BE2C (cell line): Measurements from ENCODE around the gene HSPH1. TPM values are rescaled to one million over a fixed set of nuclear protein-coding genes. Genes with fewer than 3 reads are reported as not detected.

Experiments used
- DNase-seq: peaks from one replicate; pipeline ENCODE4 v3.0.0-alpha.2; 2020
- H3K27me3 ChIP-seq: fragments of 250-450 bp; sonication (Bioruptor Pico); 2 replicates; pipeline ENCODE4 v1.5.1; 2020; ENCODE audit warnings: mild to moderate bottlenecking
- H3K36me3 ChIP-seq: fragments of 250-450 bp; sonication (Bioruptor Pico); 2 replicates; pipeline ENCODE4 v1.5.1; 2020; ENCODE audit warnings: mild to moderate bottlenecking
- H3K4me1 ChIP-seq: fragments of 250-450 bp; sonication (Bioruptor Pico); 2 replicates; pipeline ENCODE4 v1.5.1; 2020
- H3K4me3 ChIP-seq: 2 replicates; pipeline ENCODE4 v1.5.1; 2011; ENCODE audit warnings: low read depth, low read length
- H3K9me3 ChIP-seq: fragments of 250-450 bp; sonication (Bioruptor Pico); 2 replicates; pipeline ENCODE4 v1.5.1; 2020
- polyA plus RNA-seq: library from polyadenylated mRNA; unstranded; fragments of >200 nt; gene quantifications from one replicate; pipeline ENCODE4 v1.2.1, GENCODE V29; 2012; ENCODE audit warnings: low read depth, missing spikeins; ENCODE audit not compliant: insufficient read length, insufficient read depth
- TF ChIP-seq, protein P1 (sequence below): IDR thresholded peaks from 2 replicates; pipeline ENCODE4 v1.5.1; 2012; ENCODE audit warnings: mild to moderate bottlenecking, low read depth, low read length

Gene HSPH1
- polyA plus RNA-seq: 108 TPM

DNA sequence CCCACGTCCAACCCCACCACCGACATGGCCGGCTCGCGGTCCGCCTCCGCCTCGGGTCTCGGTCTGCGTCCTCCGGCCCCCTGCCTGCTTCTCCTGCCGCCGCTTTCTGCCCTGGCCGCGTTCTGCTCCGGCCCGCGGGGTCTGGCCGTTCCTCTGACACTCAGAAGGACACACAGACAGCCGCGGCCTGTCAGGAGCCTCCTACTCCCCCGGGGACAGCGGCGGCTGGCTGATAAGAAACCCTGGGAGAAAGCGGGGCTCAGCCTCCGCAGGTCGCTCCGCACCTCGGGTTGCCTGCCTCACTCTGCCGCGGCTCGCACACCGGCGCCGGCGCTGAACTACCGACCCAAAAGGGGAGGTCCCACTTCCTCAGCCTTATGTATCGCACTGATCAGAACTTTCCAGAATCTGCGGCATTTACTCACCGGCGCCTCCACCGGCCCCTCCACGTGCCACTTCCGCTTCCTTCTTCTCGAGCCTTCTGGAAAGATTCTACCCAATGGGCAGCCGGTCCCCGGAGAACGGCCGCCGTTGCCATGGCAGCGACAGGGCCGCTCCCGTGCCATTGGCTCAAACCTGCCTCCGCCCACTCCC is at the start of gene HSPH1:
Gene HSPH1, minus strand, starts transcription at position 348 of the 594 bp plus-strand sequence. Its CDS starts 322 bp downstream, at position 26.
- peaks cover 13% of the 10 kb centered on the region for H3K36me3 ChIP-seq
- no peaks in the 10 kb centered on the region for H3K9me3 ChIP-seq
- TF ChIP-seq, protein P1, sequence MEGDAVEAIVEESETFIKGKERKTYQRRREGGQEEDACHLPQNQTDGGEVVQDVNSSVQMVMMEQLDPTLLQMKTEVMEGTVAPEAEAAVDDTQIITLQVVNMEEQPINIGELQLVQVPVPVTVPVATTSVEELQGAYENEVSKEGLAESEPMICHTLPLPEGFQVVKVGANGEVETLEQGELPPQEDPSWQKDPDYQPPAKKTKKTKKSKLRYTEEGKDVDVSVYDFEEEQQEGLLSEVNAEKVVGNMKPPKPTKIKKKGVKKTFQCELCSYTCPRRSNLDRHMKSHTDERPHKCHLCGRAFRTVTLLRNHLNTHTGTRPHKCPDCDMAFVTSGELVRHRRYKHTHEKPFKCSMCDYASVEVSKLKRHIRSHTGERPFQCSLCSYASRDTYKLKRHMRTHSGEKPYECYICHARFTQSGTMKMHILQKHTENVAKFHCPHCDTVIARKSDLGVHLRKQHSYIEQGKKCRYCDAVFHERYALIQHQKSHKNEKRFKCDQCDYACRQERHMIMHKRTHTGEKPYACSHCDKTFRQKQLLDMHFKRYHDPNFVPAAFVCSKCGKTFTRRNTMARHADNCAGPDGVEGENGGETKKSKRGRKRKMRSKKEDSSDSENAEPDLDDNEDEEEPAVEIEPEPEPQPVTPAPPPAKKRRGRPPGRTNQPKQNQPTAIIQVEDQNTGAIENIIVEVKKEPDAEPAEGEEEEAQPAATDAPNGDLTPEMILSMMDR: peak; percentile 10; the same call in 1 of the 2 replicates
- DNase-seq: peak; percentile 99
- no peaks in the 10 kb centered on the region; the same call in 1 of the 2 replicates for H3K4me1 ChIP-seq
- no peaks in the 10 kb centered on the region for H3K27me3 ChIP-seq
- peak within 1 kb of the TSS; percentile 95 for H3K4me3 ChIP-seq

DNA sequence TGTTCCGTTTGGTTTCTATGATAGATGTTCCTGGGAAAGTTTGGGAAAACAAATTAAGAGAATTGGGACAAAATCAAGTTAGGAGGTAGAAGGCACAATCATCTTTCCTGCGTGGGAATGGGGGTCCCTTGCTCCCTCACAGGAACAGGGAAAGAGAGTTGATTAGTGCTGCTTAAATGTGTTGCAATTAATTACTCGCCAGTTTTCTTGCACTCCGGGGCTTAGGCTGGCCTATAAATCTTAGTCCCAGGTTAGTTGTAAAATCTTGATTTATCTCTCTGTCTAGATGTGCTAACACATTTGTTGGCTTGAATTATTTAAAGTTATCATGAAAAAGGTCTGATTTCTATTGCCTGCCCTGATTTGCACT is 48.1 kb upstream of the HSPH1 start:
- no peak for DNase-seq
- Histone ChIP-seq H3K4me1 (peaks cover 19% of the 10 kb centered on the region), H3K9me3 (no peaks in the 10 kb centered on the region), H3K27me3 (no peaks in the 10 kb centered on the region), H3K4me3 (peak overlapping the region; percentile 45), H3K36me3 (no peaks in the 10 kb centered on the region)
- TF ChIP-seq, protein P1: no peak

DNA sequence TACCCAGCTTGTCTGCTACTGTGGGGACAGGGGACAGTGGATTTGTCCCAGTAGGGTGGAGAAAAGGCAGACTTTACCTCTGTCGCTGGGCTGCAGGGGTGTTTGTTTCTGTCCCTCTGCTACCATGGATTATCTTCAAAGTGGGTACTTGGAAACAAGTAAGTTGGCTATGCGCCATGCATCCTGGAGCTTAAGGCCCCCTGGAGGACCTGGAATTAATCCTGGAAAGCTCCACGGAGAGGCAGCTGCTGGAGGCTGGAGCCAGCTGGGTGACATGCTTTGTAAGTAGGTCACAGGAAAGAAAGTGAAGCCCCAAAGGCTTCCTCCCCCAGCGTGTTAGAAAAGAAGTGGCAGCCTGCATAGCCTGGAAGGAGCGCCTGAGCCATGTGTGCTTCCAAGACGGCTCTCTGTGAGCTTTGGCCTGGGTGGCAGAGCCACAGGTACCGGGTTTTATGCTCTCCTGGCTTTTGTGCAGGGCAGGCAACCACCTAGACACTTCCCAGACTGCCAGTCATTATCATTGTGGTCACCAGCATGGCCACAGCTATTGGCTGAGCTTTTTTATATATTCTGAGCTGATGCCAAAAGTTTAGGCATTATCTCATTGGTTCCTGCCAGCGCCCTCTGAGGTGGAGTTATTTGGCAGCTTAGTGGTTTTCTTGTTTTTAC is 47.6 kb upstream of the HSPH1 start:
- DNase-seq: peak; percentile 88
- H3K4me1 ChIP-seq: peaks cover 20% of the 10 kb centered on the region
- peak overlapping the region; percentile 45 for H3K4me3 ChIP-seq
- H3K9me3 ChIP-seq: no peaks in the 10 kb centered on the region
- TF ChIP-seq, protein P1: peak; percentile 28
- H3K36me3 ChIP-seq: no peaks in the 10 kb centered on the region
- no peaks in the 10 kb centered on the region for H3K27me3 ChIP-seq

DNA sequence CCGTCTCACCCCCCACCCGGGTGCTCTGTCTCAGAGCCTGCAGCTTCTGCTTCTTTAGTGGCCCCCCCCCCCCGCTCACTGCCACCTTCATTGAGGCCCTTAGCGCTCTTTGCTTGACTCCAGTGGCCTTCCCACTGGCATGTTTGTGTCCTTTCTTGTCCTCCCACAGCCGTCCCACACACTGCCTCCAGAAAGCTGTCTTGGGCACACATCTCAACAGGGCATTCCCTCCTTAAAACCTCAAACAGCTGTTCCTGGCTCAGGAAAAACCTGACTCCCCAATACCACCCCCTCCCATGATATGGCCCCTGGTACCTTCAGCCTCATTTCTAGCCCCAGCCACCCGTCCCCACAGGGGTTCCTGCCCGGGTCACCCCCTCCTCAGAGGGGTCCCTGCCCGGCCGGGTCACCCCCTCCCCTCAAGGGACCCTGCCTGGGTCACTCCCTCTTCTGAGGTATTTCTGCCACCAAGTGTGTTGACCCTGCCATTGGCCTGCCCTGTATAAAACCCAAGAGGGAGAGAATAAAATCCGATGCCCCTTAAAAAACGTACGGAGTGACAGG is 46.9 kb upstream of the HSPH1 start:
- Histone ChIP-seq H3K9me3 (no peaks in the 10 kb centered on the region), H3K27me3 (no peaks in the 10 kb centered on the region), H3K36me3 (no peaks in the 10 kb centered on the region), H3K4me1 (peaks cover 22% of the 10 kb centered on the region), H3K4me3 (peak overlapping the region; percentile 45)
- no peak for DNase-seq
- TF ChIP-seq, protein P1: no peak

DNA sequence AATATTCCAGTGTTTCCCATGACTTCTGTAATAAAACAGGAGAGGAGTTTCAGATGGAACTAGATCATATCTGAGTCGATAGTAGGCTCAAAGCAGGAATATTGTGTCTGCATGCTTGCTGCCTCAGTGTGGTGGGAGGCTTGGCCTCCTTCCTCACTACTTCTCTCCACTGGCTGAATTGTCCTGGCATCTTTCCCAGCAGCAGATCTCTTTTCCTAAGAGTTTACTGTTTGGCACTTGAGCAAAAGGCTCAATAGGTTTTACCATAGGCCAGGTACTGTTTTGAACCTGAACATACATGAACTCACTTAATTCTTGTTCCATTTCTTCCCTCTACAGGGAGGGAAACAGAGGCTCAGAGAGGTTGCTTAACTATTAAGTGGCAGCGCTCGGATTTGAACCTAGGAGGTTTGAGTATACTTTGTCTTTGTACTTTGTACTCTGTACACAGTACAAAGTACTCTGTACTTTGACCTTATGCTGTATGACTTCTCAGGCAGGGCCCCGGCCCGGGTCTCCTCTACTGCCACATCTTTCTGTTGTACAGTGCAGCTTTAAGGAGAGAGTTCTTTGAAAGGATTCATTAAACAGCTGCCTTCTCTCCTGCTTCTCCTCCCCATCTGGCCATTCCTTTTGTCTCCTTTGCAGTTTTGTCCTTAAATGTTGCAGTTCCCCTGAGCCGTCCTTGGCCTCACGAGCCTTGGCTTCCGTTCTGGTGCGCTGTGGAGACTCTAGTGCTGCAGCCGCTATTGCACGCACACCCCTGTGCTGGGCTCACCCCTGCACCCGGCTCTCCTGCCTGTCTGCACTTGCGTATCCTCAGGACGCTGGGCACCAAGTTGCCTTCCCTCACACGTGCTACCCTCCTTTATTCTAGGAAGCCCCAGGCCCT is 46.2 kb upstream of the HSPH1 start:
- Histone ChIP-seq H3K4me3 (no peak overlapping the region), H3K27me3 (no peaks in the 10 kb centered on the region), H3K4me1 (peaks cover 22% of the 10 kb centered on the region), H3K36me3 (no peaks in the 10 kb centered on the region), H3K9me3 (no peaks in the 10 kb centered on the region)
- TF ChIP-seq, protein P1: no peak
- no peak for DNase-seq
